ENCODE data around the gene LPP. TPM values are rescaled to one million over a fixed set of nuclear protein-coding genes. Genes with fewer than 3 reads are reported as not detected.
A peak's percentile ranks its signal among the peaks of the same experiment; 100 is the strongest.

Gene LPP
- total and polyA plus RNA-seq, 8 donors = 8.0 to 885 (median 305) TPM

- TF ChIP-seq POLR2A (IDR thresholded peaks at IDR 0.05) (no peak), POLR2AphosphoS5 (IDR thresholded peaks at IDR 0.05) (no peak), EP300 (IDR thresholded peaks at IDR 0.05) (no peak), CTCF (IDR thresholded peaks at IDR 0.05) (no peak)
- Histone ChIP-seq H3K4me3 (no peak overlapping the region), H3K27ac (peak overlapping the region in 2 of 5 donors; percentile 43 to 63), H3K4me1 (peaks cover 9 to 56% (median 33%) of the 10 kb centered on the region in 4 donors), H3K36me3 (no peaks in the 10 kb centered on the region), H3K27me3 (no peaks in the 10 kb centered on the region), H3K9me3 (no peaks in the 10 kb centered on the region)
- WGBS, 5 donors = 48 to 92% (median 72%) methylated on average over 3 of the region's 3 CpGs
- DNase-seq = no peak
- intact Hi-C loops (cut with DNase I; ENCODE audit: low total_unique reads) = no loop called here
Observed at GRCh38 chr3:188680605-188681004, 526.6 kb downstream of the LPP start.

- intact Hi-C loops (cut with DNase I; ENCODE audit: low total_unique reads) = no loop called here
- Histone ChIP-seq H3K4me1 (peaks cover 9 to 69% (median 35%) of the 10 kb centered on the region in 4 donors), H3K4me3 (no peak overlapping the region), H3K27me3 (no peaks in the 10 kb centered on the region), H3K9me3 (no peaks in the 10 kb centered on the region), H3K27ac (peak overlapping the region in 3 of 5 donors; percentile 47 to 65 (median 54)), H3K36me3 (no peaks in the 10 kb centered on the region)
- no peak for DNase-seq
- 84 to 95% (median 93%) methylated on average over 4 of the region's 4 CpGs for WGBS, 5 donors
- TF ChIP-seq POLR2A (IDR thresholded peaks at IDR 0.05) (no peak), CTCF (IDR thresholded peaks at IDR 0.05) (no peak), POLR2AphosphoS5 (IDR thresholded peaks at IDR 0.05) (no peak), EP300 (IDR thresholded peaks at IDR 0.05) (no peak)
Observed at GRCh38 chr3:188682316-188682715, 528.4 kb downstream of the LPP start.

- peak overlapping the region in 4 of 5 donors; percentile 11 to 67 (median 60) for H3K27ac ChIP-seq
- no peak for DNase-seq
Observed at GRCh38 chr3:188683032-188683521, 529.1 kb downstream of the LPP start.

GRCh38 chr3:188684276-188684675 is 530.3 kb downstream of the LPP start:
- intact Hi-C loops (cut with DNase I; ENCODE audit: low total_unique reads) = no loop called here
- Histone ChIP-seq H3K27me3 (no peaks in the 10 kb centered on the region), H3K36me3 (no peaks in the 10 kb centered on the region), H3K4me1 (peaks cover 9 to 85% (median 38%) of the 10 kb centered on the region in 4 donors), H3K4me3 (no peak overlapping the region), H3K27ac (no peak overlapping the region), H3K9me3 (no peaks in the 10 kb centered on the region)
- TF ChIP-seq CTCF (IDR thresholded peaks at IDR 0.05) (no peak), EP300 (IDR thresholded peaks at IDR 0.05) (no peak), POLR2AphosphoS5 (IDR thresholded peaks at IDR 0.05) (no peak), POLR2A (IDR thresholded peaks at IDR 0.05) (no peak)
- DNase-seq = no peak
- 69 to 100% (median 99%) methylated on average over 2 of the region's 2 CpGs for WGBS, 5 donors

More at GRCh38 chr3:188683032-188683521, 529.1 kb downstream of the LPP start:
- intact Hi-C loops (cut with DNase I; ENCODE audit: low total_unique reads) = no loop called here
- WGBS, 5 donors = 53 to 77% (median 73%) methylated on average over 3 of the region's 3 CpGs
- H3K27me3 ChIP-seq = no peaks in the 10 kb centered on the region
- no peak overlapping the region for H3K4me3 ChIP-seq
- peaks cover 9 to 73% (median 35%) of the 10 kb centered on the region in 4 donors for H3K4me1 ChIP-seq
- H3K9me3 ChIP-seq = no peaks in the 10 kb centered on the region
- no peaks in the 10 kb centered on the region for H3K36me3 ChIP-seq
- peak in 1 of 3 donors; percentile 59 for TF ChIP-seq POLR2AphosphoS5 (IDR thresholded peaks at IDR 0.05)
- TF ChIP-seq CTCF (IDR thresholded peaks at IDR 0.05) = no peak
- no peak for TF ChIP-seq EP300 (IDR thresholded peaks at IDR 0.05)
- no peak for TF ChIP-seq POLR2A (IDR thresholded peaks at IDR 0.05)

Measured in stomach (tissue), 9 donors.